ENCODE results near the gene ARPP19. TPM values are rescaled to one million over a fixed set of nuclear protein-coding genes. Genes with fewer than 3 reads are reported as not detected.

ARPP19 gene
- total and polyA plus RNA-seq, 4 experiments from 2014 or later = 51.3 to 130 (median 85.3) TPM

GRCh38 chr15:52498706-52499105, 70.1 kb downstream of the ARPP19 start:
- DNase-seq = no peak
- H3K4me1 ChIP-seq (ENCODE audit: insufficient read depth, low read length) = peaks cover 22% of the 10 kb centered on the region
- H3K36me3 ChIP-seq (ENCODE audit: insufficient read depth, low read length) = no peaks in the 10 kb centered on the region
- no peaks in the 10 kb centered on the region for H3K27me3 ChIP-seq (ENCODE audit: insufficient read depth, low read length)
- H3K9me3 ChIP-seq (ENCODE audit: control insufficient read depth in 1 of 2, low read length in 2 of 2) = no peaks in the 10 kb centered on the region
- Mint-ChIP-seq H3K4me3 (no peak overlapping the region), H3K27me3 (no peaks in the 10 kb centered on the region), H3K27ac (peak overlapping the region in 1 of 7 donors; percentile 46), H3K36me3 (peaks cover 0 to 3% of the 10 kb centered on the region in 2 donors), H3K9me3 (no peaks in the 10 kb centered on the region), H3K4me1 (peaks cover 31 to 44% (median 39%) of the 10 kb centered on the region in 4 donors)
- H3K4me3 ChIP-seq (ENCODE audit: low read length in 2 of 2) = no peak overlapping the region
- ChIA-PET POLR2A (ENCODE audit: partially characterized antibody) (interaction anchor here (1.3 kb wide), 1 partner anchor 30 kb away, joined by 3 read pairs; the partner anchor contains the start of gene MYO5A), CTCF (ENCODE audit: partially characterized antibody) (interaction anchor here (0.7 to 1.3 kb wide), 2 partner anchors 35 to 98 kb away, joined by 3 read pairs; no protein-coding TSS in a partner anchor)
- intact Hi-C loops (cut with micrococcal nuclease) = no loop called here
- no peak overlapping the region for H3K27ac ChIP-seq (ENCODE audit: low read depth, low read length)

Other genes starting within 250 kb of the ARPP19 start
- gene MYO5A, start 40.1 kb downstream of the ARPP19 start, total RNA-seq = 10 to 100 TPM; 36.6 to 43.9 TPM
- gene MYO5A, start 40.1 kb downstream of the ARPP19 start, polyA plus RNA-seq = 10 to 100 TPM in 1 of 2 donors, 1 to 10 TPM in 1; 3.6 to 14.5 TPM
- 10 to 100 TPM; 95.6 to 97.1 TPM for gene ATOSA, start 110.4 kb upstream of the ARPP19 start, total RNA-seq
- 10 to 100 TPM; 12.7 to 13.7 TPM for gene ATOSA, start 110.4 kb upstream of the ARPP19 start, polyA plus RNA-seq
- not detected for gene ONECUT1, start 221.3 kb upstream of the ARPP19 start, total RNA-seq
- not detected for gene ONECUT1, start 221.3 kb upstream of the ARPP19 start, polyA plus RNA-seq